SK-N-MC (cell line): ENCODE data around the gene GP1BB.

Experiments
- EZH2 ChIP-seq: fragments of 200-600 bp; sonication (generic); IDR thresholded peaks from one replicate; pipeline ENCODE4 v1.6.1; 2017; ENCODE audit warnings: antibody characterized with exemption
- FOXP2 ChIP-seq: optimal IDR thresholded peaks from 2 replicates; pipeline ENCODE3; 2011; ENCODE audit warnings: mild to moderate bottlenecking, moderate library complexity; ENCODE audit not compliant: insufficient read depth; ENCODE audit errors: extremely low read length, control extremely low read depth
- POLR2AphosphoS5 ChIP-seq: IDR thresholded peaks from 2 replicates; pipeline ENCODE4 v1.6.1; 2012; ENCODE audit warnings: mild to moderate bottlenecking, low read depth, low read length, borderline replicate concordance

DNA sequence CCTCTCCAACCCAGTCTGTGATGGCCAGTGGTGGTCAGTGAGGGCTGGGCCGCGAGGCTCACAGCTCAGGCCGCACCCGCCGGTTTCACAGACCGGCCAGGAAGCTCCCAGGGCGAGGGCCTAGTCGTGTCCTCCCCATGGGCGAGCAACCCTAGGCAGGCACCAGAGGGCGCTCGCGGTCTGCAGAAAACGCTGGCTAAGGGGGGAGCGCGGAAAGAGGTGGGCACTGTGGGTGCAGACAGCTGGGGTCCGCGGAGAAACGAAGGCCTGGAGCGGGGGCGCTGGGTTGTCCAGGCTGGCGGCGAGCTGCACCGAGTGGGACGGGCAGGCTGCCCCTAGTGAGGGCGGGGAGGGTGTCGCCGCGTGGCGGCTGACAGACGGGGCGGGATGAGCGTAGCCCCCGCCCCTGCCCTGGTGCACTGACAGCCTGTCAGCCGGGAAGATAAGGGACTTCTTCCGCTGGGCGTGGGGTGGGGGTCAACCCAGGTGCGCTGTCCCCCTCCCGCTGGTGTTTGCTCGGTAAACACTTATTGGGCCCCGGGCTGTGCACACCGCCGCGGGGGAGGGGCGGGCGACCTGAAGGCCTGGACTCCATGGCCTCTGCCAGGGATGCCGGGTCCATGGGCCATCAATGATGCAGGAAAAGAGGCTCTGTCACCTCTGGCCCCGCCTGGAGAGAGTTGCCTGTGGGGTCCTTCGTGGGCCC, 7.5 kb downstream of the GP1BB start:
- TF ChIP-seq EZH2: no peak
- no peak for TF ChIP-seq POLR2AphosphoS5
- no peak for TF ChIP-seq FOXP2
